ENCODE measurements around the gene MAGI1.

MAGI1 gene

DNA sequence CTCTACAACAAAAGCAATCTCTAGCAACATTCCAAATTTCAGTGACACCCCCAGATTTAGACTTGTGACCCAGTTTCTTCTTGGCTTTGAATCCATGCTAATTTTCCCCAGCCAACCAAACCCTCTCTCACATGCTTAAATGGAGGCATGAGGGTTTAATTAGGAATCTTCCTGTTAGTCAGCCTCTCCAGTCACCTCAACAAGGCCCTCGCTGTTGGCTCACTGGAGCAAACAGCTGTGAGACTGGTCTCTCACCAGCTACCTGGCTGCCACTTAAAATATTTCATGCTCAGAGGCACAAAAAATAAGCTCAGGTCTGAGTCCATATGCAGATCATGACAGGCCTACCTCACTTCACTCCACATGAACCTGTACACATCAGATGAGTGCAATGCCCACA, 720.5 kb downstream of the MAGI1 start:
- Histone ChIP-seq H3K4me1 (ENCODE audit: control insufficient read depth, low read depth, low read length) (no peaks in the 10 kb centered on the region), H3K4me3 (ENCODE audit: low read length) (no peak overlapping the region), H3K9me3 (ENCODE audit: control insufficient read depth, low read depth, low read length) (no peaks in the 10 kb centered on the region), H3K27ac (ENCODE audit: low read length) (no peak overlapping the region), H3K9ac (ENCODE audit: low read length) (no peak overlapping the region), H3K27me3 (ENCODE audit: control insufficient read depth, insufficient read depth, low read length) (no peaks in the 10 kb centered on the region), H3K36me3 (ENCODE audit: control insufficient read depth, low read depth, low read length) (no peaks in the 10 kb centered on the region)

DNA sequence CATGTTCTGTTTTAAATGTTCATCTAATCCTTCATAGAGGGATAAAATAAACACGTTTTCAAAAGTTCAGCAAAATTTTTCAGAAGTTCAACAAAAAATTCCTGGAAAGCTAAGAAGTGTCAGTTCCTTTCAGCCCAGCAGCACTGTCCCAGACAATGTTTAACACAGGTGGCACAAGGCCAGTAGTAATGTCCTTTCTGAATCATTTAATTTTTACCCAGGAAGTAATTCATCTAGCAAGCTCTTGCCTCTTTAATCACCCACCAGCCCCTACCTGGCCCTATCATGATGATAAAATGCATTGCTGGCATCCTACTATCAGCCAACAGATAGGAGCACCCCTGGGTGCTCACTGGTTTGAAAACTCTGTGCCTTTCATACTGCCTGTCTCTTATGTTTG, 723.8 kb downstream of the MAGI1 start:
- Histone ChIP-seq H3K27me3 (ENCODE audit: control insufficient read depth, insufficient read depth, low read length) (no peaks in the 10 kb centered on the region), H3K36me3 (ENCODE audit: control insufficient read depth, low read depth, low read length) (no peaks in the 10 kb centered on the region), H3K4me1 (ENCODE audit: control insufficient read depth, low read depth, low read length) (no peaks in the 10 kb centered on the region), H3K27ac (ENCODE audit: low read length) (no peak overlapping the region), H3K4me3 (ENCODE audit: low read length) (no peak overlapping the region), H3K9me3 (ENCODE audit: control insufficient read depth, low read depth, low read length) (no peaks in the 10 kb centered on the region), H3K9ac (ENCODE audit: low read length) (no peak overlapping the region)

DNA sequence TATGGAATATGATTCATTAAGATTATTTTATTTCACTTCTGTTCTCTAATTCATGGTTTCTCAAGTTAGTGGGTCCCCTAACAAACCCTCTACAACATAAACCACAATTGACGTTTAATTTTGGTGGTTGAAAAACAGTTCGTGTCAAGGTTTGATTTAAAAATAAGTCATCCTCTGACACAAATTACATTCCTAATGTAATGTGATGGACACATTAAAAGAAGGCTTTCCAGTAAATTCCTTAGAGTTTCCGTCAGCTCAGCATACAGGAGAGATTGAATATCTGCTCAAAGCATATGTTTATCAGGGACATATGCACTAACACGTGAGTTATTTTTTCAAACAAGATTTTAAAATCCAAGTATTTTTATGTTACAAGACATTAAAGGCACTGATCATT, 724.4 kb downstream of the MAGI1 start:
- Histone ChIP-seq H3K4me3 (ENCODE audit: low read length) (no peak overlapping the region), H3K27me3 (ENCODE audit: control insufficient read depth, insufficient read depth, low read length) (no peaks in the 10 kb centered on the region), H3K4me1 (ENCODE audit: control insufficient read depth, low read depth, low read length) (no peaks in the 10 kb centered on the region), H3K27ac (ENCODE audit: low read length) (no peak overlapping the region), H3K36me3 (ENCODE audit: control insufficient read depth, low read depth, low read length) (no peaks in the 10 kb centered on the region), H3K9me3 (ENCODE audit: control insufficient read depth, low read depth, low read length) (no peaks in the 10 kb centered on the region), H3K9ac (ENCODE audit: low read length) (no peak overlapping the region)

DNA sequence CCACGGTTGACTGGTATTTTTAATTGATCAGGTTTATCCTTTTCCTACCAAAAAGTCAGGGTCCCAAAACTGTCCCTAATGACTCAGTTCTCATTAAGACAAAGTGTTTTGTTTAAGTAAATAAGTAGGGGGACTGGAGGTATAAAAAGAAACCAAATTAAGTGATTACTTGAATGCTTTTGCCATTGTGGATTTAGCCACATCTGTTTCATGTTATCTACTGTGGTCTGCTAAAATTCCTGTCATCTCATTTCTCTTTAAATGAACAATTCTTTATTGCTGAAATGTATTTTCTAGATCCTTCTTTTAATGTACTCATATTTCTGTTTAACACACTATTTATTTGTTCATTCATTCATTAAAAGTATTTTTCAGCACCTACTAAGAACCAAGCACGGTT, 725.1 kb downstream of the MAGI1 start:
- no peak overlapping the region for H3K9ac ChIP-seq (ENCODE audit: low read length)
- no peaks in the 10 kb centered on the region for H3K36me3 ChIP-seq (ENCODE audit: control insufficient read depth, low read depth, low read length)
- H3K27ac ChIP-seq (ENCODE audit: low read length) = no peak overlapping the region
- no peak overlapping the region for H3K4me3 ChIP-seq (ENCODE audit: low read length)
- no peaks in the 10 kb centered on the region for H3K4me1 ChIP-seq (ENCODE audit: control insufficient read depth, low read depth, low read length)
- no peaks in the 10 kb centered on the region for H3K27me3 ChIP-seq (ENCODE audit: control insufficient read depth, insufficient read depth, low read length)
- H3K9me3 ChIP-seq (ENCODE audit: control insufficient read depth, low read depth, low read length) = no peaks in the 10 kb centered on the region

DNA sequence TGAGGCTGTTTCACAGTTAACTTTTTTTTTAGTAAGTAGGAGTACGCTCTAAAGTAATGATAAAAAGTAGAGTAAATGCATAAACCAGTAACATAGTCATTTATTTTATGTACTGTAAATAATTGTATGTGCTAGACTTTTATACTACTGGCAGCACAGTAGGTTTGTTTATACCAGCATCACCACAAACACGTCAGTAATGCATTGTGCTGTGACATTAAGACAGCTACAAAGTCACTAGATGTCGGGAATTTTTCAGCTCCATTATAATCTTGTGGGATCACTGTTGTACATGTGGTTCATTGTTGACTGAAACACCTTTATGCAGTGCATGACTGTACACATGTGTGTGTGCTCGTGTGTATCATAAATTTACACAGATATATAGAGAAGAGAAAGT, 732.9 kb downstream of the MAGI1 start:
- Histone ChIP-seq H3K9ac (ENCODE audit: low read length) (no peak overlapping the region), H3K27me3 (ENCODE audit: control insufficient read depth, insufficient read depth, low read length) (no peaks in the 10 kb centered on the region), H3K9me3 (ENCODE audit: control insufficient read depth, low read depth, low read length) (no peaks in the 10 kb centered on the region), H3K4me1 (ENCODE audit: control insufficient read depth, low read depth, low read length) (no peaks in the 10 kb centered on the region), H3K36me3 (ENCODE audit: control insufficient read depth, low read depth, low read length) (no peaks in the 10 kb centered on the region), H3K27ac (ENCODE audit: low read length) (no peak overlapping the region), H3K4me3 (ENCODE audit: low read length) (no peak overlapping the region)
